ENCODE data around the gene TMIGD2.

Gene TMIGD2

DNA sequence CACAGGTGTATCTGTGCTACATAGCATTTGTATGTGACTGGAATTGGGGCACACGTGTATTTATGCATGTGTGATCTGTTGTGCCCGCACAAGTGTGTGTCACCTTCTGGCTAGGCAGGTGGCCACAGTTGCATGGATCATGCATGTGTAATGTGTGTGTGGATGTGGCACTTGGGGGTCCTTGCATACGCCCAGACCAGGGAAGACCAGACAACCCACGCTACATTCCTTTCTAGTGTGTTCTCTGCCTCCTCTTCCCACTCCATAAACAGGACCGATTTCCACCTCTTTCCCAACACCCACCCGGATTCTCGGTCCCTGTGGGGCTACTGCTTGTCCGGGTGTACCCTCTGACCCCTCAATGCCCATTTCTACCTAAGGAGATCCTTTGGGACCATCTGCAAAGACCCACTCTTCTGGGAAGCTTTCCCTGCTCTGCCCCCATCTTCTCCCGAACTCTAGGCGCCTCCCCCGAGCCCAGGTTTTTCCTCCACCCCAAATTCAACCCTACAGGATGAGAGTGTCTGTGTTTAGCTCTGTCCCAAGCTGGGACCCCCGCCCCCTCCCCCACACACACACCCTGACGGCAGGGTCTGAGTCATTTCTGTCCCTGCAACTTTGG, 24.1 kb upstream of the TMIGD2 start:
- DNase-seq = no peak

DNA sequence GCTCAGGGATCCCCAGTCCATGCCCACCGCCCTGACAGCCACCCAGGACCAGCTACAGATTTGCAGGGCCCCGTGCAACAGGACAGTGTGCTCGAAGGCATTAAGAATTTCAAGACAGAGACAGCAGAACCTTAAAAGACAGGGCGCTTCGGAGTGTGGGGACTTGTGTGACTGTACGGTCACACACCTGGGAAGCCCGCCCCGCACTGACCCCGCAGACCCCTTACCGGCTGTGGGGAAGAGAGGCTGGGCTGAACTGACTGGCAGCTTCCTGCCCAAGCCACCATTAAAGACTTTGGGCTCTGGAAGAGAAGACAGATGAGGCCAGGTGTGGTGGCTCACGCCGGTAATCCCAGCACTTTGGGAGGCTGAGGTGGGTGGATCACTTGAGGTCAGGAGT, 22.0 kb upstream of the TMIGD2 start:
- DNase-seq = no peak

DNA sequence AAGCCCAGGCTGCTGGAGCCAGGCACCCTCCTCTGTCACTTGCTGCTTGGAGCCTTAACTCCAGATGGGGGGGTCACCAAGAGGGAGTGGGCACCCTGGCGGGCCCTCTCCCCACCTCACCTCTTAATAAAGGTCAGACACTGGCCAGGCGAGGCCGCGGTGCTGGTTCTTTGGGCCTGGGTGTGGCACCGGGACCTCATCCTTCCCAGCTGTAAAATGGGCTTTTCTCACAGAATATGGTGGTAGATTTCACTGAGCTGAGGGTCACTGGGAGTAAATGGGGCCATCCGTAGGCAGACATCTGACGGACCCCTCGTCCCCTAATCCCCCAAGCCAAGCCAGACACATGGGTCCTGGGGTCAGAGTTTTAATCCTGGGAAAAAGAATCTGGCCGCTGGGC, 21.5 kb upstream of the TMIGD2 start:
- no peak for DNase-seq

DNA sequence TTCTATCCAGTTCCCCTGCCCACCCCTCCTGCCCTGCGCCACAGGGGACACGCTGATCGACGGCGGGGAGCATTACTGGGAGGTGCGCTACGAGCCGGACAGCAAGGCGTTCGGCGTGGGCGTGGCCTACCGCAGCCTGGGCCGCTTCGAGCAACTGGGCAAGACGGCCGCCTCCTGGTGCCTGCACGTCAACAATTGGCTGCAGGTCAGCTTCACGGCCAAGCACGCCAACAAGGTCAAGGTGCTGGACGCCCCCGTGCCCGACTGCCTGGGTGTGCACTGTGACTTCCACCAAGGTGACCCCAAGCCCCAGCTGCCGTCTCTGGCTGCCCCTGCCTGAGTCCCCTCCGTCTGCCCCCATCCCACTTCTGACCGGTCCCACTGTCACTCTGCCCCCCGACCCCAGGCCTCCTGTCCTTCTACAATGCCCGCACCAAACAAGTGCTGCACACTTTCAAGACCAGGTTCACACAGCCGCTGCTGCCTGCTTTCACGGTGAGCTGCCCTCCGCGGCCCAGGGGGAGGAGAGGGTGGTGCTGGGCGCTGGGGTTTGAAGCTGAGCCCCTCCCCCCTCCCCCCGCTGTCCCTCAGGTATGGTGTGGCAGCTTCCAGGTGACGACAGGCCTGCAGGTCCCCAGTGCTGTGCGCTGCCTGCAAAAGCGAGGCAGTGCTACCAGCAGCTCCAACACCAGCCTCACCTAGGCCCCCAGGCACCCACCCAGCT, 20.9 kb upstream of the TMIGD2 start:
- DNase-seq = no peak

DNA sequence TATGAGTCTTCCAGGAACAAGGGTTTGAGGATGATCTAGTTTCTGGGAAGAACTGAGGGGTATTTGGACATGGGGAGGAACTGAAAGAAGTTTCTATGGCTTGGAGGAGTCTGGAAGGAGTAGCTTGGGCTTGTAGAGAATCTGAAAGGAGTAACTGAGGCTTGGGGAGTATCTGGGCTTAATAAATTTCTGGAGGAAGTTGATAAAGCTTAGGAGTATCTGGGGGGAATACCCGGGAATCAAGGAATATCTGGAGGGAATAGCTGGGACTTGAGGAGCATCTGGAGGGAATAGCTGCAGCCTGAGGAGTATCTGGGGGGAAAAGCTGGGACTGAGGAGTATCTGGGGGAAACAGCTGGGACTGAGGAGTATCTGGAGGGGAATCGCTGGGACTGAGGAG, 18.2 kb upstream of the TMIGD2 start:
- no peak for DNase-seq

DNA sequence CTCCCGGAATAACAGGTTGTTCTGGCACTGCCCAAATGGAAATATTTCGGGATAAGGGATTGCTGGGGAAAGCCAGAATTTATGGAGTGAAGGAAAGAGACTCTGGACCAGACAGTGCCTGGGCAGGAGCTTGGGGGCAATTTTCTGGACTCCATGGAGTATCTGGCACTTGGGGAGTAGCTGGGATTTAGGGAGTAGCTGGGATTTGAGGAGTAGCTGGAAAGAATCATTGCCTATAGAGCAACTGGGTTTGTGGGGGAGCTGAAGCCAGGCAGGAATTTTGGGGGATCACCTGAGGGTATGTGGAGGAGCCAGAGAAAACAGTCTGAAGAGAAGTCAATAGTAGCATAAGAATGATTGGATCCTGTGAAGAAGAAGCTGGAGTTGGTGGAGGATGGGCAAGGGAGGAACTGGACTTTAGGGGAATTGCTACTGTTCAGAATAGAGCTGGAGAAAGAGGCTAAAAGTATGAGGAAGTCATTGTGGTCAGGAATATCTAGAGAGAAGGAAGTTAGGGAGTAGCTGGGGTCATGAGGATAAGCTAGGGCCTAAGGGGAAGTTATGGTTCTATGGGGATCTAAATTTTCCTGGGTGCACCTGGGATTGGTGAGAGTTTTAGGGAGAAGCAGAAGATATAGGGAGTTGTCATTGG, 17.0 kb upstream of the TMIGD2 start:
- peak; percentile 71 to 73 for DNase-seq

DNA sequence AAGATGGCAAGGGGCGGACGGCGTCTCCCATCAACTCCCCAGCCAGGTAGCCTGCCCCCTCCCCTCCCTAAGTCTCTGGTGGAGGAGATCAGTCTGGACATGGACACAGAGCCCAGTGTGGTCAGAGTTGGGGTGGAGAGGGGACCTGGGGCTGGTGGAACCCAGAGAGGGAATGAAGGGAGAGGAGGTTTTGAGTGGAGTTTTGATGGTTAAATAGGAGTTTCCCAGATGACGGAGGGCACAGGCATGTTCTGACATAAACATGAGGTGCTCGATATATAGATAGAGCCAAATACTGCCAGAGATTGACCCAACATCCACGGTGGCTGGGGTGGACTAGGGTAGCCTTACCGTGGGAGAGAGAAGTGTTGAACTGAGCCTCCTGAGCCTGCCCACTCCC, 16.3 kb upstream of the TMIGD2 start:
- DNase-seq = no peak

DNA sequence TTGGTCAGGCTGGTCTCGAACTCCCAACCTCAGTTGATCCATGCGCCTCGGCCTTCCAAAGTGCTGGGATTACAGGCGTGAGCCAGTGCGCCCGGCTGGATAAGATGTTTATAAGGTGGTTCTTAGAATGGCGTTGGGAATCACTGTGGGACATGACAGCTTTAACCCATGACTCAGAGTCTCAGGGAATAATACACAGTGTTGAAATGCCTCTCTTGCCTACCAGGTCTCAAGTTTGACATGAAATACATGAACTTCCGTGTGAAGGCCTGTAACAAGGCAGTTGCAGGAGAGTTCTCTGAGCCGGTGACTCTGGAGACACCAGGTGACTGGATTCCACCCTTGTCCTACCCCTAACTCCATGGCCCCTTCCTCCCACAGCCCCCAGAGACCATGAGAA, 14.8 kb upstream of the TMIGD2 start:
- no peak for DNase-seq

DNA sequence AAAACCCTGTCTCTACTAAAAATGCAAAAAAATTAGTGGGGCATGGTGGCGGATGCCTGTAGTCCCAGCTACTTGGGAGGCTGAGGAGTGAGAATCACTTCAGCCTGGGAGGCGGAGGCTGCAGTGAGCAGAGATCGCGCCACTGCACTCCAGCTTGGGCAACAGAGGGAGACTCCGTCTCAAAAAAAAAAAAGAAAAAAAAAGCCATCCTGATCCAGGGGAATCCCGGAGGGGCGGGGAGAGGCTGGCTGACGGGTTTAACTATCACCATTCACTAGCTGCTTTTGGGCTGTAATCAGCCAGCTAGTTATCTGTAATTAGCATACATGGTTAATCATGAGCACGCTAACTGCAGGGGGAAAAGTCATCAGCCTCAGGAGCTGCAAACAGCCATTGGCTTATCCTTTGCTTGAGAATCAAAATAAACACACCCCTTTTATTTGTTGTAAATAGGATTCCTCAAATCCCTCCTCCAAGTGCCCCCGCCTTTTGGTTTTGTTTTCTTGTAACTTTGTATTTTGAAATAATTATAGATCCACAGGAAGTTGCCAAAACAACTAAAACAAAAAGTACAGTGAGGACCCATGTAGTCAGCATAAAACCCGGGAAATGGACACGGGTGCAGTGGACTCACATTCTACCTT, 11.8 kb upstream of the TMIGD2 start:
- DNase-seq = no peak

DNA sequence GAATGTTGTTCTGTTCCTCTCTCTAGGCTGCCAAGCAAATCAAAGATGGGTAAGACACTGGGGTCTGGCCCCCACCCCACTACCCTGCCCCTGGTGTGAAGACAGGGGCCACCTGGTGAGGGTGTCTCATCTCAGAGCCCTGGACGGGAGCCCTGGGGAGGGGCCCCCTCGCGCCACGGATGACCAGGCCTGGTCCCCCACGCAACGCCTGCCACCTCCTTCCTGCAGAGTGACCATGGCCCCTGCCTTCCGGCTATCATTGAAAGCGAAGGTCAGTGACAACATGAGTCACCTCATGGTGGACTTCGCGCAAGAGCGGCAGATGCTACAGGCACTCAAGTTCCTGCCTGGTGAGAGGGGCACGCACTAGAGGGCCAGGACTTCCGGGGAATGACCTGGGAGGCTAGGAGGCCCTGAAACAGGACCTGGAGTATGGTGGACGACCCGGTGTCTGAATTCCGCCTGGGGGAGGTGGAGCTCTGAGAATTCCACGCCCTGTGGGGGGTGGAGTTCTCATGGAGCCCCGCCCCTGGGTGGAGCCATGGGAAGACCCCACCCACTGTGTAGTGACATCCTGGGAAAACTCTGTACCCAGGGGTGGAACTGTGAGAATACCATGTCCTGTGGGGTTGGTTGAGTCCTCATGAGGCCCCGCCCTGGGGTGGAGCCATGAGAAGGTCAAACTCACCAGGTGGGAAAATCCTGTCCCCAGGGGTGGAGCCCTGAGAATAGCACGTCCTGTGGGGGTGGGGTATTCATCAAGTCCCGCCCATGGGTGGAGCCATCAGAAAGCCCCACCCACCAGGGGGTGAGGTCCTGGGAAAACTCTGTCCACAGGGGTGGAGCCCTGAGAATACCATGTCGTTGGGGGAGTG, 8.3 kb upstream of the TMIGD2 start:
- no peak for DNase-seq

DNA sequence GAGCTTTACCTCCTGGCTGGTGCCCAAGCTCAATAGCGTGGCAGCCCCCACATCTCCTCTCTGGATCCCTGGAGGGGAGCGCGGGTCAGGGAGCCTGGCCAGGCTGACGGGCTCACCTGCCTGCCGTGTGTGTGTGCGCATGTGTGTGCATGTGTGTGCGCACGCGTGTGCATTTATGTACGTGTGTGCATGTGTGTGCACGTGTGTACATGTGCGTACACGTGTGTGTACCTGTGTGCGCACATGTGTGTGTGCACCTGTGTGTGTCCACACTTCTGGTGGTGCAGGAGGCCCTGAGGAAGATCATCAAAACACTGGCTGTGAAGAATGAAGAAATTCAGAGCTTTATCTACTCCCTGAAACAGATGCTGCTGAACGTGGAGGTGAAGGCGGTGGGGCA, 3.5 kb upstream of the TMIGD2 start:
- no peak for DNase-seq

DNA sequence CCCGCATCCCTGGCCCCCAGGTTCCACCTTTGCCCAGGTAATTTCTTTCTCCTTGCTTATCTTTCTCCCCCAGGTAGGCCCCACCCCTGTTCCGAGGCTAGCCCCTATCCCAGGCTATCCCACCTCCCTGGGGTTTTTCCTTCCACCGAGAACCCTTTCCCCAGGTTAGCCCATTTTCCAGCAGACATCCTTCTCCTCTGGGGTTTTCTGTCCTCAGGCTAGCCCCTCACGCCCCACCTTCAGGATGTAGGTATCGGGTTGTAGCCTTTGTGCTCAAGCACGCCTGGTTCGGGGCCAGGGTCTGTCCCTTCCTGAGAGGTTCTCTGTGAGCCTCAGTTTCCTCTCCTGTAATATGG, 3.0 kb upstream of the TMIGD2 start:
- no peak for DNase-seq

DNA sequence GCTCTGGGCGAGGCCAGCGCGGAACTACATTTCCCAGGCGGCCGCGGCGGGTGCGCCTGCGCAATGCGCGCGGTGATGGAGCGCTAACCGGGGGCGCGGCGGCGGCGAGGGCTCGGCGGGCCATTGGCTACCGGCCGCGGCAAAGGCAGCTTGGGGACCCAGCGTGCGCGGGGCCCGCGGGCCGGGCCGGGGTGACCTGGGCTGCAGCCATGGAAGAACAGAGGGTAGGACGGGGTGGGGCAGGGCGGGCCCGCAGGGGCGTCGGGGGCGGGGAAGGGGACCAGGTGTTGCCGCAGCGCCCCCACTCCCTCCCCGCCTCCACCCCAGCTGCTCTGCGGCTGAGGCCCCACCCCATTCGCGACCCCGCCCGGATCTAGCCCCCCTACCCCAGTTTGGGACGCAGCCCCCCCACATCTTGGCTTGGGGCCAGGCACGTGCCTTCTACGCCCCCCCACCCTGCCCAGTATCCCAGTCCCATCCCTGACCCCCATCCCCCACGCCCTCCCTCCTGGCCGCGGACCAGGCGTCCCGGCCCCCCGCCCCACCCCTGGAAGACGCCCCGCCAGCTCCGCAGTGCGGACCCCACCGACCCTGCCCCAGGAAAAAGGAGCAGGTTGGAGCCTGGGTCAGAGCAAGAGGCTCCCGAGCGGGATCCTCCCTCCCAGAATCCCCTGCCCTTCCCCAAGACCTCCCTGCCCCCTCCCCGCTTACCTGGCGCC, 2.5 kb upstream of the TMIGD2 start, which contains the start of gene FSD1:
Gene FSD1 (plus strand): TSS at position 61 of the 719 bp plus-strand sequence. CDS start 149 bp downstream, at position 210.
- peak; percentile 54 to 58 for DNase-seq

DNA sequence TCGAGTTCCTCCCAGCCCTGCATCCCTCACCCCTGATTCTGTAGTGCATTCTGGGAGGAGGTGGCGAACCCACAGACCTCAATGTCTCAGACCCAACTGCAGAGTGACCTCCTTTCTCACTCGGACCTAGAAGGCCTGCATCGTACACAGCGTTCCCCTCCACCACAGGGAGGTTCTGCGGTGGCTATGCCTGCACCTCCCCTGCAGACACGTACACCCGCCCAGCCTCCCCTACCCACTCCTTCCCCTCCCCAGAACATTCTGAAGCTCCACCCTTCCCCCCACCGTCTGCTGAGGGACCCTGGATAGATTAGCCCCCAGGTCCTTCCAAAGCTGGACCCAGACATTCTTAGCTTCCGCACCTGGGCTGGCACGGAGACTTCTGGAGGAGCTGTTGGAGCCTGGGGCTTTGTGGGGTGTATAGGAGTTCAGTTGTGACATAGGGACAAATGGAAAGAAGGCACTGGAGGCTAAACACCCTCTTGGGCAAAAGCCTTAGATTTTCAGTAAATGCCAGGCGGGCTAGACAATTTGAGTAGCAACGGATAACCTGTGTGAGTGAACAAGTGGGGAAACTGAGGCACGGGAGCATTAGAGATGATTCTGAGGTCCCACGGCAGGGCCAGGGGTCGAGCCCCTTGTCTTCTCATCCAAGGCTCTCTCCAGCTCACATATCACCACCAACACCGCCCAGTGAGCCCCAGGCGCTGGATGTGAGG, 1.8 kb upstream of the TMIGD2 start:
- no peak for DNase-seq

DNA sequence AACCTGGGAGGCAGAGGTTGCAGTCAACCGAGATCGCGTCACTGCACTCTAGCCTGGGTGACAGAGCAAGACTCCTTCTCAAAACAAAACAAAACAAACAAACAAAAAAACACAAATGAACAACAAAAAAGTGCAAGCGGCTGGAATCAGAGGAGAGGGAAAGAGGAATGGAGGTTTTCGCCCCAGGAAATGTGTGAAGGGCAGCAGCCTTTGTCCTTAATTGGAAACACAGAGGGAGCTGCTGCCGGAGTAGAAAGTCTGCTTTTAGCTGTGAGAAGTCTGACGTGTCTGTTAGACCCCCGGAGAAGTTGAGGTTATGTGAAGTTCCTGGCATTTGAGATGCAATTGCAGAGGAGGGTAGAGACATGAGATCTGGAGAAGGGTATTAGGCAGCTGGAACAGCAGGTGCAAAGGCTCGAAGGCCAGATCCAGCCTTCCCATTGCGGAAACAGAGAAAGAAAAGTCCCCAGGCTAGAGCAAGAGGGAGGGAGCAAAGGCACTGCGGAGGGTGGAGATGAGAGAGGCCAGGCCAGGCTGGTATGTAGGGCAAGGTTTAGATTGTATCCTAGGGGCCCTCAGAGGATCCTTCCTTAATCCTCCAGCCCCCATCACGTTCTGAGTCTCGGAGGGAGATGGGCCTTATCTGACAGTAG, 473 bp downstream of the TMIGD2 start:
- peak; percentile 75 to 76 for DNase-seq

DNA sequence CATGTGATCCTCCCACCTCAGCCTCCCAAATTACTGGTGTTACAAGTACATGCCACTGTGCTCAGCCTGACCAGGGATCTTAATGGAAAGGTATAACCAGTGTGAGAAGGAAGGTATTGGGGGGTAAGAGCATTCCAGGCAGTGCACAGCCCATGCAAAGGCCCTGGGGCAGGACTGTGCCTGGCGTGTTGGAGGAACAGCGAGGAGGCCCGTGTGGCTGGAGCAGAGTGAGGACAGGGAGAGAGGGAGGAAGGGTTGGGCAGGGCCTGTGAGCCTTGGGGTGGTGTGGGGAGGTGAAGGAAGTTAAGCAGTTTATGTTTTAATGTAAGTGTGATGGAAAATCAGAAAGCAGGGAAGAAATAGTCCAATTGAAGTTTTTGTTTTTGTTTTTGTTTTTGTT, 1.6 kb downstream of the TMIGD2 start:
- no peak for DNase-seq

DNA sequence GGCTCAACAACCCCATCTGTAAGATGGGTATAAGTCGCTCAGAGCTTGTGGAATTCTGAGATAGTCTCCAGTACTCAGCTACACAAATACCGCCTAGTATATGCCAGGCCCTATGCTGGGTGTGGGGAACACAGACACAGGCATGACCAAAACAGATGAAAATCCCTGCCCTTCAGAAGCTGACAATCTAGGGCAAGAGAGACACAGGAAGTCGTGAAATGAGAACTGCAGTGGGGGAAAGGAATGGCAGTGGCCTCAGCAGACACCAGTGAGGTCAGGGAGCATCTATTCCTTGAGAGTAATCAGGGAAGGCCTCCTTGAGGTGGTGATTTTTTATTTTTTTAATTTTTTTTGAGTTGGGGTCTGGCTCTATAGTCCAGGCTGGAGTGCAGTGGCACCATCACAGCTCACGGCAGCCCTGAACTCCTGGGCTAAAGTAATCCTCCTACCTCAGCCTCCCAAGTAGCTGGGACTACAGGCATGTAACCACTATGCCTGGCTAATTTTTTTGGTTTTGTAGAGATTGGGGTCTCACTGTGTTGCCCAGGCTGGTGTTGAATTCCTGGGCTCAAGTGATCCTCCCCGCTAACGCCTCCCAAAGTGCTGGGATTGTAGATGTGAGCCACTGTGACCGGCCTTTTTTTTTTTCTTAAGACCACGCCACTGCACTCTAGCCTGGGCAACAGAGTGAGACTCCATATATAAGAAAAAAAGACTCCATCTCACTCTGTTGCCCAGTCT, 3.2 kb downstream of the TMIGD2 start:
- no peak for DNase-seq

DNA sequence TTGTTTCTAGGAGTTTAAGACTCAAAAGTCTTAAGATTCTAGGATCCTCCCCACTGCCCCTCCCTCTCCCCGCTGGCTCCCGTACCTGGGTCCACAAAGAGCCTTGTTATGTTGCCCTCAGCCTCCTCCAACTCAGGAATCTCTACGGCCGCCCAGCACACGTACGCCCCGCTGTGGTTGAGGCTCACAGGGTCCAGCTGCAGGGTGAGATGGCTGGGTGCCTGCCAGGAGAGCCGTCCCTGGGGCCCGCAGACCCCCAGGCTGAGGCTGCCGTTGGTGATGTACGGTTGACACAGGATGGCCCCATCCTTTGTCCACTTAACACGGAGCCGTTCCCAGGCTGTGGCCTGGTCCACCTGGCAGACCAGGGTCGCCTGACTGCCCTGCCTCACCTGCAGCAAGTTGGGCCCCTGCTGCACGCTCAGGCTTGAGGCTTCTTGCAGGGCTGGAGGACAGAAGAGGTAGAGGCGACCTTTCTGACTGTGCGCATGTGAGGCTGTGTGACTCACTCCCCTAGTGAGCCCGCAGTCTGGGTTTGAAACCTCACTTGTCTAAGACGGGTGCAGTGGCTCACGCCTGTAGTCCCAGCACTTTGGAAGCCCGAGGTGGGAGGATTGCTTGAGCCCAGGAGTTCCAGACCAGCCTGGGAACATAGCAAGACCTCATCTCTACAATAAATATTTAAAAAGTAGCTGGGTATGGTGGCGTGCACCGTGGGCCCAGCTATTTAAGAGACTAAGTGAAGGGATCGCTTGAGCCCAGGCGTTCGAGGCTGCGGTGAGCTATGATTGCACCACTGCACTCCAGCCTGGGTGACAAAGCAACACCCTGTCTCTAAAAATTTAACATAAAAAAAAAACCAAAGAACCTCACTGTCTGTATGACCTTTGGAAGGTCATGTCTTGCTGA, 4.0 kb downstream of the TMIGD2 start:
- no peak for DNase-seq
